Testis (tissue), 3 donors: Measurements from ENCODE around the gene ITGA11. TPM values are rescaled to one million over a fixed set of nuclear protein-coding genes. Genes with fewer than 3 reads are reported as not detected.

Experiments
- DNase-seq: peaks from one replicate; pipeline ENCODE4 v3.0.0-alpha.2; 2019
- H3K27ac ChIP-seq, 2 donors: fragments of 200-600 bp; sonication (generic); one replicate each; pipeline ENCODE4 v1.5.1; 2019
- H3K27me3 ChIP-seq: fragments of 200-600 bp; sonication (generic); one replicate; pipeline ENCODE4 v1.5.1; 2019
- H3K36me3 ChIP-seq: fragments of 200-600 bp; sonication (generic); one replicate; pipeline ENCODE4 v1.5.1; 2017; ENCODE audit warnings: low read depth; ENCODE audit errors: missing control alignments
- H3K4me1 ChIP-seq: fragments of 200-600 bp; sonication (generic); one replicate; pipeline ENCODE4 v1.5.1; 2019
- H3K4me3 ChIP-seq, 2 donors: fragments of 200-600 bp; sonication (generic); one replicate each; pipeline ENCODE4 v1.5.1; 2017 to 2019
- H3K9me3 ChIP-seq: fragments of 200-600 bp; sonication (generic); one replicate; pipeline ENCODE4 v1.5.1; 2017
- CTCF ChIP-seq, 3 experiments: fragments of 450-650 bp in 2 of 3; fragments of 200-600 bp in 1 of 3; sonication (generic) in 1 of 3; IDR thresholded peaks; one replicate each; pipeline ENCODE4 v1.5.1; 2016 to 2019; ENCODE audit warnings: antibody characterized with exemption in 3 of 3, mild to moderate bottlenecking in 2 of 3, moderate library complexity in 1 of 3
- POLR2A ChIP-seq: fragments of 450-650 bp; IDR thresholded peaks from one replicate; pipeline ENCODE4 v1.6.1; 2017; ENCODE audit warnings: antibody characterized with exemption, mild to moderate bottlenecking, moderate library complexity
- WGBS, 2 donors: methylation state at CpG; one replicate each; pipeline ENCODE4 v1.1.5; 2018; 5-methylcytosine and 5-hydroxymethylcytosine counted together
- intact Hi-C: fragments of 100-400 bp; cut with DNase I; formaldehyde crosslinking; loops from one replicate; pipeline ENCODE4 v1.15.1; 2023; ENCODE audit warnings: low total_unique reads
- polyA plus RNA-seq: library from polyadenylated mRNA; stranded (reverse); fragments of 350-450 nt; fragmentation: Illumina TruSeq; extraction: RNeasy Lipid Tissue Mini Kit (QIAGEN cat#74804); gene quantifications from one replicate; pipeline ENCODE4 v1.2.3, GENCODE V29; 2014; ENCODE audit warnings: low read depth, low replicate concordance; ENCODE audit not compliant: insufficient read depth
- total RNA-seq, 2 donors: library from RNA; depleted of rRNA; stranded (reverse); fragments of >200 nt; gene quantifications; one replicate each; pipeline ENCODE4 v1.2.3, GENCODE V29; 2016

Gene ITGA11
- total and polyA plus RNA-seq, 3 donors from 2014 or later, result 4.3 to 6.6 (median 5.6) TPM

- Histone ChIP-seq H3K4me3 (no peak overlapping the region), H3K9me3 (no peaks in the 10 kb centered on the region), H3K27ac (no peak overlapping the region), H3K4me1 (no peaks in the 10 kb centered on the region), H3K27me3 (no peaks in the 10 kb centered on the region), H3K36me3 (no peaks in the 10 kb centered on the region)
- intact Hi-C loops, result loop anchor here (10.0 kb wide), 1 partner anchor 826 kb away; no protein-coding TSS in a partner anchor
- DNase-seq, result no peak
- WGBS, 2 donors, result 85 to 88% methylated on average over 18 of the region's 18 CpGs
- no peak for TF ChIP-seq CTCF (IDR thresholded peaks at IDR 0.05)
- TF ChIP-seq POLR2A, result no peak
These were observed 112.7 kb downstream of the ITGA11 start for GRCh38 chr15:68318931-68319909.

GRCh38 chr15:68318008-68318835 lies 113.7 kb downstream of the ITGA11 start:
- intact Hi-C loops, result loop anchor here (10.0 kb wide), 1 partner anchor 827 kb away; no protein-coding TSS in a partner anchor
- WGBS, 2 donors, result 96% methylated on average over 4 to 6 of the region's 6 CpGs

GRCh38 chr15:68317281-68318007 lies 114.5 kb downstream of the ITGA11 start:
- intact Hi-C loops, result loop anchor here (10.0 kb wide), 1 partner anchor 827 kb away; no protein-coding TSS in a partner anchor
- no peaks in the 10 kb centered on the region for H3K27me3 ChIP-seq
- no peak overlapping the region for H3K4me3 ChIP-seq
- H3K36me3 ChIP-seq, result no peaks in the 10 kb centered on the region
- WGBS, 2 donors, result 89 to 92% methylated on average over 13 to 16 of the region's 16 CpGs
- no peak overlapping the region for H3K27ac ChIP-seq
- no peak for TF ChIP-seq POLR2A
- no peak for TF ChIP-seq CTCF (IDR thresholded peaks at IDR 0.05)
- no peaks in the 10 kb centered on the region for H3K4me1 ChIP-seq
- H3K9me3 ChIP-seq, result no peaks in the 10 kb centered on the region
- no peak for DNase-seq

More at GRCh38 chr15:68318008-68318835, 113.7 kb downstream of the ITGA11 start:
- DNase-seq, result no peak
- Histone ChIP-seq H3K36me3 (no peaks in the 10 kb centered on the region), H3K27ac (no peak overlapping the region), H3K4me1 (no peaks in the 10 kb centered on the region), H3K27me3 (no peaks in the 10 kb centered on the region), H3K9me3 (no peaks in the 10 kb centered on the region), H3K4me3 (no peak overlapping the region)
- TF ChIP-seq CTCF (IDR thresholded peaks at IDR 0.05), result no peak

- WGBS, 2 donors, result 68 to 73% methylated on average over 11 to 17 of the region's 17 CpGs
- intact Hi-C loops, result loop anchor here (10.0 kb wide), 1 partner anchor 829 kb away; no protein-coding TSS in a partner anchor
- no peak overlapping the region for H3K4me3 ChIP-seq
- H3K36me3 ChIP-seq, result no peaks in the 10 kb centered on the region
- no peaks in the 10 kb centered on the region for H3K9me3 ChIP-seq
- peaks cover under 1% of the 10 kb centered on the region for H3K4me1 ChIP-seq
- H3K27ac ChIP-seq, result no peak overlapping the region
- H3K27me3 ChIP-seq, result no peaks in the 10 kb centered on the region
- TF ChIP-seq CTCF (IDR thresholded peaks at IDR 0.05), result no peak
- TF ChIP-seq POLR2A, result no peak
- DNase-seq, result no peak
These were observed 115.7 kb downstream of the ITGA11 start for GRCh38 chr15:68316061-68316804.
